Mammary epithelial cell (primary cell): ENCODE data around the gene VPS26B.

Experiments used
- CTCF ChIP-seq, 2 donors: IDR thresholded peaks in 1 of 2; conservative IDR thresholded peaks in 1 of 2; 2 replicates each; pipeline ENCODE4 v1.5.1; 2011 to 2012; ENCODE audit warnings: inconsistent platforms in 2 of 2, low read length in 2 of 2, mild to moderate bottlenecking in 2 of 2, control low read depth in 1 of 2, low read depth in 1 of 2; ENCODE audit not compliant: insufficient read depth in 1 of 2; ENCODE audit errors: extremely low read depth in 1 of 2
- EZH2 ChIP-seq: IDR thresholded peaks from 2 replicates; pipeline ENCODE4 v1.6.1; 2012; ENCODE audit warnings: low read length, inconsistent platforms, borderline replicate concordance

DNA sequence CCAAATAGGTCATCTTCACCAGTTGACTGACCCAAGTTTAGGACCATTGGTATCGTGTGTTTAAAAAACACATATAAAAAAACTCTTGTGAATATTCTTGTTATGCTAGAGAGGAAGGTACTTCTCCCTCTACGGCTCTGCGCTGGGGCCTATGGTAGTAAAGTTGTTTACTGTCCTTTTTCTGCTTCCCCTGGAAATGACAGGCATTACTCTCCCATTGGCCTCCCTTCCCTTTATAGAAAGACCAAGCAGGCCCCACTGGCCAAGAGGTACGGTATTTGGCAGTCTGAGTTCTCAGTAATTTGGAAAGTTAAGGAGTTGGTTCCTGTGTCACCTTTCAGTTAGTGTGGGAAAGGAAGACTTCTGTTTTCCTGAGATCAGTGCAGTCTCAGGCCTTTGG lies 22.2 kb downstream of the VPS26B start:
- TF ChIP-seq CTCF (conservative IDR thresholded peaks at IDR 0.05 in 1 of 2, IDR thresholded peaks at IDR 0.05 in 1 of 2; ENCODE audit: extremely low read depth in 1 of 2, insufficient read depth in 1 of 2, low read depth in 1 of 2, low read length in 2 of 2) (no peak), EZH2 (no peak)
